Stimulated activated CD8-positive, alpha-beta memory T cell treated with anti-CD3 and anti-CD28 coated beads, Interleukin-7, amount 100 ng/mL, for 4 hours (primary cell): ENCODE data around the gene OR11H12.
"Not testable (repeated sequence)": the region's sequence is repeated elsewhere in the genome, so short reads cannot be mapped to it uniquely, and the experiment has no call there.

Experiments
- DNase-seq, 2 donors: peaks; one replicate each; pipeline ENCODE4 v3.0.0-alpha.2; 2020; ENCODE audit warnings: low read depth in 2 of 2

OR11H12 gene, protein sequence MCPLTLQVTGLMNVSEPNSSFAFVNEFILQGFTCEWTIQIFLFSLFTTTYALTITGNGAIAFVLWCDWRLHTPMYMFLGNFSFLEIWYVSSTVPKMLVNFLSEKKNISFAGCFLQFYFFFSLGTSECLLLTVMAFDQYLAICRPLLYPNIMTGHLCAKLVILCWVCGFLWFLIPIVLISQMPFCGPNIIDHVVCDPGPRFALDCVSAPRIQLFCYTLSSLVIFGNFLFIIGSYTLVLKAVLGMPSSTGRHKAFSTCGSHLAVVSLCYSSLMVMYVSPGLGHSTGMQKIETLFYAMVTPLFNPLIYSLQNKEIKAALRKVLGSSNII

DNA sequence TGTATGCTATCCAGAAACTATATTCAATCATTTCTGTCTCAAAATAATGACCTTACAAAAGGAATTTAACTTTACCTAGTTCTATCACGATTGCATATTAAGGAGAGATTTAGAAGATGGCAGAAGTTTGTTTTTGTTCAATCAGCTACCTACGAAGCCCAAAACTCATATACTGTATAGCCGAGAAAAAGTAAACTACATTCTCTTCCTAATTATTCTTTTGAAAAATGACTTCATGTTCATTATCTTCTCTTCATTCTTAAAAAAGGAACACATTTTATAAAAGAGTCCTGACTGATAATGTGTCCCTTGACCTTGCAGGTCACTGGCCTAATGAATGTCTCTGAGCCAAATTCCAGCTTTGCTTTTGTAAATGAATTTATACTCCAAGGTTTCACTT lies at the start of gene OR11H12:
Gene OR11H12, plus strand, starts transcription at position 301 of the 400 bp plus-strand sequence. Its CDS starts 0 bp downstream, at position 301.
- not testable (repeated sequence) for DNase-seq

DNA sequence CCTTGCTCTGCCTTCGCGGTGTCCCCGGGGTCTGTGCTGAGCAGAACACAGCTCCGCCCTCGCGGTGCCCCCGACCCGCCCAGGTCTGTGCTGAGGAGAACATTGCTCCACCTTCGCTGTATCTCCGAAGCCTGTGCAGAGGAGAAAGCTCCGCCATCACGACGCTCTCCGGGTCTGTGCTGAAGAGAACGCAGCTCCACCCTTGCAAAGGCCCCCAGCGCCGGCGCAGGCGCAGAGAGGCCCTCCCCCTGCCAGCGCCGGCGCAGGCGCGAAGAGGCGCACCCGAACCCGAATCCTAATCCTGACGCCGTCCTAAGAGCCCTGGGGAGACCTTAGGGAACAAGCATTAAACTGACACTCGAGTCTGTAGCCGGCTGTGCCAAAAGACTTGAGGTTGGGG lies 18.0 kb upstream of the OR11H12 start:
- DNase-seq: not testable (repeated sequence)

DNA sequence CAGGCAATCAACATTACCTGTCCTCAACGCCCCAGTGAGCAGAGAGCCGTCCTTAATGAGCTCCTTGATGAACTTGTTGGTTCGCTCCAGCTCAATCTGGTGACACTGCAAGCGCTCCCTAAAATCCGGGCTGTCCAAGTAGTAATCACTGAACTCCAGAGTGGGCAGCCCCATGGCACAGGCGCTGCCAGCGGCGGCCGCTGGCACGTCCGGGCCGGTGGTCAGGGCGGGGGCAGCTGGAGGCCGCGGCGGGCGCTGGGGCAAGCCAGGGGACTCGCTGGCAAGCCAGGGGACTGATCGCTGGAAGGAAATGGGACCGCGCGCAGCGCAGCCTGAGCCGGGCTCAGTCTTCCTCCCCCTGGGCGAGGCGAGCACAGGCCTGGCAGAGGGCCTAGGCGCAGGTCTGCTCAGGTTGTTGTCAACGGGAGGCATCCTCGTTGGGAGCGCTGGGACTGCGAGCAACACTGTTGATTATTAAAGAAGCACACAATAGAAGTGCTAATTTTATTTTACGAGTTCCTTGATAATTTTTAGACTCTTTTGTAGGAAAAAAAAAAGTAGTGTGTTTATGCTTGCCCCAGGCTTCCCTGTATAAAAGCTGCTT lies 25.8 kb downstream of the OR11H12 start:
- not testable (repeated sequence) for DNase-seq

DNA sequence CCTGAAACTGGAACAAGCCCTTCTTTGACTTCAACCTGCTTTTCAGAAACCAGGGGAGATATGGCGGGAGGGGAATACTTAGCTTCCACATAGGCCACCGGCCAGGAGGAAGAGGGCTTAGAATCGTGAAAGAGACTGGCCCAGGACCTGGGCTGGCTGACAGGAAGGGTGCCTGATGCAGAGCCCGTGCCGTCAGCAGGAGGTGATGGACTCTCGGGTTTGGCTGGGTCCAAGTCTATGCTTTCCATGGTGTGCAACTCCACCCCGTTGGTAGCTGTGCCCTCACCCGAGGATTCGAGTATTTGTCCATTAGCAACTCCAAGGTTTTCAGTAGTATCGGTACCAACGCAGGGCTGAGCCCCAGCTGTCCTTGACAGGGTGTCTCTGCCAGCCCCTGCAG lies 35.1 kb downstream of the OR11H12 start:
- DNase-seq: not testable (repeated sequence)

DNA sequence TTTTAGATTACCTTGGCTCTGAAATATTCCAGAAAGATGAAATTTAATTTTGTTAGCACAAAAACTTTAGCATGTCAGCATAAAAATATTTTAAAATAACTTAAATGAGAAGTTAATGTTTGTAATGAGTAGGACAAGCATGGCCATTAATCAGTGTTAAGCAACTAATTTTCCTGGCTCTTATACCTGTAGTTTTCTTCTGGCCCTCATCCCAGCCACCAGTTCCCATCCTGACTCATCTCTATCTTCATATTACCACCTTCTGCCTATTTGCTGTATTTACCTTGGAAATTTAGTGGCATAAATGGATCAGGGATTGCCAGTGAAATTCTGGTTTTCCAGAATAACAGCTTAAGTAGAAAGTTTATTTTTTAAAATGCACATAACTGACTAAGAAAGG lies 37.1 kb downstream of the OR11H12 start:
- not testable (repeated sequence) for DNase-seq

DNA sequence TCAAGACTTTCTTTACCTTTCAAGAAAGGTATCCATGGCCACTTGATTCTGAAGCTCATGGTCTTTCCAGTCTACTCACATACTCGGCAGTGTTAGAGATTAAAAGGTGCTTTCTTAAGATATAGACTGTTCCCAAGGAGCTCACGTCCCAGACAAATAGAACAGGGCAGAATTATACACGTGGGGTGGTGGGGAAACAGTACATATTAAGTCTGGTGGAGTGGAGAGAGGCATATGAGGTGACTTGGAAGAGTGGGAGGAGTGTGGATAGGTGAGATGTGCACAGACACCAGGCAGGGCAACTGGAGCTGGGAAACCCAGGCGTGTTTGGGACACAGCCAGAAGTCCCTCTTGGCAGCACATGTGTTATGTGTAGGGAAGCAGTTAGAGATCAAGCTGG lies 37.9 kb downstream of the OR11H12 start:
- not testable (repeated sequence) for DNase-seq

DNA sequence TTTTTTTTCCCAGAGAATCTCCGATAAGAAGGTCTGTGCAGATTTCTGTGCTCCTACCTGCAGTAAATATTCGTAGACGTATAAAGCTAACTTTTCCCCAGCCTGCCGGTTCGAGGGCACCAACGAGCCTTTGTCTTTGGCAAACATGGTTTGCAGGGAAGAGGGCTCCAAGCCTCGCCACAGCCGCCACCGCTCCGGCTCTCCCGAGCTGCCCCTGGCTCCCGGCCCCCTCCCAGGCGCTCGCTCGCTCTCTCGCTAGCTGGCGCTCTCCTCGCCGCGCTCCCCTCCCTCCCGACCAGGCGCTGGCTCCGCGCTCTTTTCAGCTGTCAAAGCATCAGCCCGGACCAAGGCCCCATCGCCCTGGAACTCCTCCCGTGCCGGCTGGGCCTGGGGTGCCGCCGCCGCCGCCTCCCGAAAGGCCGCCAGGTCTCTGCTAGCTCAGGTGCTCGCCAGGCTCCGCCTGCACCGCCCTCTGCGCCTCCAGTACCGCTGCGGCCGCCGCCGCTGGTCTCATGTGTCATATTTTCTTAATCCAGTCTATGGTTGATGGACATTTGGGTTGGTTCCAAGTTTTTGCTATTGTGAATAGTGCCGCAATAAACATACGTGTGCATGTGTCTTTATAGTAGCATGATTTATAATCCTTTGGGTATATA lies 45.3 kb downstream of the OR11H12 start:
- not testable (repeated sequence) for DNase-seq
